Measurements from ENCODE around the gene PURA. TPM values are rescaled to one million over a fixed set of nuclear protein-coding genes. Genes with fewer than 3 reads are reported as not detected.

PURA gene
- total and polyA plus RNA-seq, 2 of the 13 experiments (the other 11 are each of a cell fraction or from before 2014, with no cell fraction given), result 2.0 to 5.0 TPM

DNA sequence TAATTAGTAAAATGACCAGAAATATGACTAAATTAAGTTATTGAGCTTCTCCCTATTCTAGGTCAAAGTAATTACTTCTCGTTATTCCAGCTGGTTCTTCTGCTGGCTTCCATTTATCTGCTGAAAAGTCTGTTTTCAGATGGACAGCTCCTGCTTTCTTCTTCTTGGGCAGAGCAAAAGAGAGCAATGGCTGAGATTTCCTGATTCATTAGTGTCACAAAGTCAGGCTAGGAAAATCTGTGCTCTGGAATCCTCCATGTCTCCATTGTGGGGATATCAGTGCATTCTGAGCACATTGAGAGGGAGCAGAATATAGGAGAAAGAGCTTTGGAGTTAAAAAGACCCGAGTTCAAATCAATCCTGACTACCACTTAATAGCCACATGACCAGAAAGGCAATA lies 37.1 kb upstream of the PURA start:
- H2AFZ ChIP-seq (ENCODE audit: low read length), result no peak overlapping the region
- ATAC-seq, result no peak
- no peak overlapping the region for H3K4me3 ChIP-seq (replicated peaks in 1 of 3; ENCODE audit: insufficient read depth in 1 of 3, low read depth in 2 of 3, low read length in 3 of 3)
- no peak overlapping the region for H3K27ac ChIP-seq (ENCODE audit: extremely low read length, insufficient read depth, low read length)
- no peak for DNase-seq (ENCODE audit: low spot score)
- ChIA-PET POLR2A (no interaction called here), CTCF (ENCODE audit: low intra/inter-chr PET ratio, low total read pairs) (interaction anchor here (4.2 kb wide), 1 partner anchor 79 kb away, joined by 40 read pairs; no protein-coding TSS in a partner anchor)
- H3K4me1 ChIP-seq (ENCODE audit: insufficient read depth, low read length), result no peaks in the 10 kb centered on the region
- no peaks in the 10 kb centered on the region for H3K9me3 ChIP-seq (ENCODE audit: low read length)
- H3K9ac ChIP-seq (ENCODE audit: insufficient read depth, low read depth, low read length), result no peak overlapping the region
- intact Hi-C loops (cut with micrococcal nuclease; ENCODE audit: unreplicated experiment), result loop anchor here (5.0 kb wide), 1 partner anchor 36 kb away; the partner anchor contains the start of gene PURA
- no TSS peak for BruUV-seq (replicated peaks)
- no peaks in the 10 kb centered on the region for H3K27me3 ChIP-seq (ENCODE audit: control insufficient read depth in 1 of 2, insufficient read depth in 2 of 2, low read length in 2 of 2)
- TF ChIP-seq, protein P1, sequence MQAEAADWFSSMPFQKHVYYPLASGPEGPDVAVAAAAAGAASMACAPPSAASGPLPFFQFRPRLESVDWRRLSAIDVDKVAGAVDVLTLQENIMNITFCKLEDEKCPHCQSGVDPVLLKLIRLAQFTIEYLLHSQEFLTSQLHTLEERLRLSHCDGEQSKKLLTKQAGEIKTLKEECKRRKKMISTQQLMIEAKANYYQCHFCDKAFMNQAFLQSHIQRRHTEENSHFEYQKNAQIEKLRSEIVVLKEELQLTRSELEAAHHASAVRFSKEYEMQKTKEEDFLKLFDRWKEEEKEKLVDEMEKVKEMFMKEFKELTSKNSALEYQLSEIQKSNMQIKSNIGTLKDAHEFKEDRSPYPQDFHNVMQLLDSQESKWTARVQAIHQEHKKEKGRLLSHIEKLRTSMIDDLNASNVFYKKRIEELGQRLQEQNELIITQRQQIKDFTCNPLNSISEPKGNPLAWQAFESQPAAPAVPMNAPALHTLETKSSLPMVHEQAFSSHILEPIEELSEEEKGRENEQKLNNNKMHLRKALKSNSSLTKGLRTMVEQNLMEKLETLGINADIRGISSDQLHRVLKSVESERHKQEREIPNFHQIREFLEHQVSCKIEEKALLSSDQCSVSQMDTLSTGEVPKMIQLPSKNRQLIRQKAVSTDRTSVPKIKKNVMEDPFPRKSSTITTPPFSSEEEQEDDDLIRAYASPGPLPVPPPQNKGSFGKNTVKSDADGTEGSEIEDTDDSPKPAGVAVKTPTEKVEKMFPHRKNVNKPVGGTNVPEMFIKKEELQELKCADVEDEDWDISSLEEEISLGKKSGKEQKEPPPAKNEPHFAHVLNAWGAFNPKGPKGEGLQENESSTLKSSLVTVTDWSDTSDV (CRISPR knock-in tag; IDR thresholded peaks at IDR 0.05), result no peak
- no peak for TF ChIP-seq ASH2L (IDR thresholded peaks at IDR 0.05; ENCODE audit: insufficient read length, low read depth, low read length)
- no peak for TF ChIP-seq ZNF337 (CRISPR knock-in tag; IDR thresholded peaks at IDR 0.05; ENCODE audit: borderline replicate concordance, low read depth)
- TF ChIP-seq SRF (IDR thresholded peaks at IDR 0.05; ENCODE audit: low read depth, low read length), result no peak
- H3K79me2 ChIP-seq (ENCODE audit: insufficient read depth, low read length), result no peaks in the 10 kb centered on the region
- in situ Hi-C loops (cut with HindIII; ENCODE audit: extremely low pct_ligation_motif_present, low pct_unique_long_range_greater_than_20kb), result no loop called here
- no peaks in the 10 kb centered on the region for H4K20me1 ChIP-seq (ENCODE audit: insufficient read depth, low read length)
- 5% methylated on average over 2 of the region's 2 CpGs for WGBS (ENCODE audit: low lambda C conversion rate)
- H3K36me3 ChIP-seq (replicated peaks in 1 of 2; ENCODE audit: control insufficient read depth in 1 of 2, insufficient read depth in 2 of 2, low read length in 2 of 2), result no peaks in the 10 kb centered on the region
- no peak overlapping the region for H3K4me2 ChIP-seq (ENCODE audit: low read depth, low read length)
- no peak for FAIRE-seq

DNA sequence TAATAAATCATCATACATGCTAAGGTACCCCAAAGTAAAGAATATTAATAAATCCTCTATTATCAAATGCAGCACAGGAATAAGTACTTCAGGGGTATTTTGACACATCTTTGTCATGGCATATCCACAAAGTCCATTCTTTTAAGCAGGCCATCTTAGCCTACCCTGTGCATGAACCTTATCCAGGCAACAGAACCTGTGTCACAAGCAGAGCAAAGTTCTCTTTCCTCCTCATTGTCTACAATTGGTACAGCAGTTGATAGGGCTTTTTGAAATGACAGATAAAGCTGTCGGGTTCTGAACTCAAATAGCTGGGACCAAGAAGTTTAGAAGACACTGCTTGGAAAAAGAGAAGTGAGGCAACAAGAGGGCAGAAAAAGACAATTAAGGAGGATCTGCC lies 30.8 kb upstream of the PURA start:
- ATAC-seq, result peak; percentile 57; the same call in 2 of the 3 replicates
- Histone ChIP-seq H3K4me3 (replicated peaks in 1 of 3; ENCODE audit: insufficient read depth in 1 of 3, low read depth in 2 of 3, low read length in 3 of 3) (no peak overlapping the region), H3K9ac (ENCODE audit: insufficient read depth, low read depth, low read length) (no peak overlapping the region), H3K9me3 (ENCODE audit: low read length) (no peaks in the 10 kb centered on the region), H3K4me1 (ENCODE audit: insufficient read depth, low read length) (no peaks in the 10 kb centered on the region), H3K4me2 (ENCODE audit: low read depth, low read length) (no peak overlapping the region), H3K36me3 (replicated peaks in 1 of 2; ENCODE audit: control insufficient read depth in 1 of 2, insufficient read depth in 2 of 2, low read length in 2 of 2) (no peaks in the 10 kb centered on the region), H3K79me2 (ENCODE audit: insufficient read depth, low read length) (no peaks in the 10 kb centered on the region), H4K20me1 (ENCODE audit: insufficient read depth, low read length) (no peaks in the 10 kb centered on the region), H2AFZ (ENCODE audit: low read length) (no peak overlapping the region), H3K27me3 (ENCODE audit: control insufficient read depth in 1 of 2, insufficient read depth in 2 of 2, low read length in 2 of 2) (peaks cover 0 to 4% of the 10 kb centered on the region in 2 experiments; a peak in 1 of 5 replicates), H3K27ac (ENCODE audit: extremely low read length, insufficient read depth, low read length) (no peak overlapping the region)
- ChIA-PET CTCF (ENCODE audit: low intra/inter-chr PET ratio, low total read pairs) (no interaction called here), POLR2A (no interaction called here)
- BruUV-seq (replicated peaks), result no TSS peak
- in situ Hi-C loops (cut with HindIII; ENCODE audit: extremely low pct_ligation_motif_present, low pct_unique_long_range_greater_than_20kb) (no loop called here), intact Hi-C loops (cut with micrococcal nuclease; ENCODE audit: unreplicated experiment) (no loop called here)
- DNase-seq (ENCODE audit: low spot score), result no peak
- WGBS (ENCODE audit: low lambda C conversion rate), result 0% methylated on average over 1 of the region's 1 CpG
- FAIRE-seq, result no peak
- no peak for TF ChIP-seq RORA (CRISPR knock-in tag; IDR thresholded peaks at IDR 0.05)
- no peak for TF ChIP-seq ZNF724P (CRISPR knock-in tag; IDR thresholded peaks at IDR 0.05; ENCODE audit: borderline replicate concordance)
- TF ChIP-seq, protein P2, sequence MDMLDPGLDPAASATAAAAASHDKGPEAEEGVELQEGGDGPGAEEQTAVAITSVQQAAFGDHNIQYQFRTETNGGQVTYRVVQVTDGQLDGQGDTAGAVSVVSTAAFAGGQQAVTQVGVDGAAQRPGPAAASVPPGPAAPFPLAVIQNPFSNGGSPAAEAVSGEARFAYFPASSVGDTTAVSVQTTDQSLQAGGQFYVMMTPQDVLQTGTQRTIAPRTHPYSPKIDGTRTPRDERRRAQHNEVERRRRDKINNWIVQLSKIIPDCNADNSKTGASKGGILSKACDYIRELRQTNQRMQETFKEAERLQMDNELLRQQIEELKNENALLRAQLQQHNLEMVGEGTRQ (IDR thresholded peaks at IDR 0.05; ENCODE audit: low read depth, low read length), result no peak
- TF ChIP-seq, protein P2 (CRISPR knock-in tag; IDR thresholded peaks at IDR 0.05; ENCODE audit: borderline replicate concordance), result no peak
- no peak for TF ChIP-seq ZFP37 (CRISPR knock-in tag; IDR thresholded peaks at IDR 0.05; ENCODE audit: borderline replicate concordance)
- TF ChIP-seq, protein P3, sequence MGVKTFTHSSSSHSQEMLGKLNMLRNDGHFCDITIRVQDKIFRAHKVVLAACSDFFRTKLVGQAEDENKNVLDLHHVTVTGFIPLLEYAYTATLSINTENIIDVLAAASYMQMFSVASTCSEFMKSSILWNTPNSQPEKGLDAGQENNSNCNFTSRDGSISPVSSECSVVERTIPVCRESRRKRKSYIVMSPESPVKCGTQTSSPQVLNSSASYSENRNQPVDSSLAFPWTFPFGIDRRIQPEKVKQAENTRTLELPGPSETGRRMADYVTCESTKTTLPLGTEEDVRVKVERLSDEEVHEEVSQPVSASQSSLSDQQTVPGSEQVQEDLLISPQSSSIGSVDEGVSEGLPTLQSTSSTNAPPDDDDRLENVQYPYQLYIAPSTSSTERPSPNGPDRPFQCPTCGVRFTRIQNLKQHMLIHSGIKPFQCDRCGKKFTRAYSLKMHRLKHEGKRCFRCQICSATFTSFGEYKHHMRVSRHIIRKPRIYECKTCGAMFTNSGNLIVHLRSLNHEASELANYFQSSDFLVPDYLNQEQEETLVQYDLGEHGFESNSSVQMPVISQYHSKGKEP (CRISPR knock-in tag; IDR thresholded peaks at IDR 0.05), result no peak
- no peak for TF ChIP-seq KLF16 (CRISPR knock-in tag; IDR thresholded peaks at IDR 0.05)
- TF ChIP-seq TBP (CRISPR knock-in tag; IDR thresholded peaks at IDR 0.05), result no peak
